Upper lobe of right lung (tissue), 1 donor: Measurements from ENCODE around the gene MLLT1. TPM values are rescaled to one million over a fixed set of nuclear protein-coding genes. Genes with fewer than 3 reads are reported as not detected.

Source experiments
- ATAC-seq: fragments of 200-7000 bp; cut with Tn5 transposase; one replicate; pipeline ENCODE4 v1.9.1; 2020; ENCODE audit warnings: mild to moderate bottlenecking, moderate library complexity
- DNase-seq: peaks from one replicate; pipeline ENCODE4 v3.0.0-alpha.2; 2020
- H3K27ac ChIP-seq: fragments of 200-600 bp; one replicate; pipeline ENCODE4 v1.8.0; 2022
- H3K27me3 ChIP-seq: fragments of 200-600 bp; one replicate; pipeline ENCODE4 v1.8.0; 2022; ENCODE audit warnings: mild to moderate bottlenecking
- H3K36me3 ChIP-seq: fragments of 200-600 bp; one replicate; pipeline ENCODE4 v1.8.0; 2022
- H3K4me1 ChIP-seq: fragments of 200-600 bp; one replicate; pipeline ENCODE4 v1.8.0; 2022
- H3K4me3 ChIP-seq: fragments of 200-600 bp; one replicate; pipeline ENCODE4 v1.8.0; 2022; ENCODE audit warnings: mild to moderate bottlenecking
- H3K9me3 ChIP-seq: fragments of 200-600 bp; one replicate; pipeline ENCODE4 v1.8.0; 2022
- intact Hi-C: fragments of 100-400 bp; cut with DNase I; formaldehyde crosslinking; loops from one replicate; pipeline ENCODE4 v1.11.0; 2022
- total RNA-seq: library from RNA; stranded (reverse); fragmentation: NEBNext Ultra II Directional; extraction: Animal tissue kit (Norgen Biotek cat#: 25700); gene quantifications from one replicate; pipeline ENCODE4 v1.2.1, GENCODE V29; 2021
- TF ChIP-seq, protein P1 (sequence below): fragments of 200-600 bp; IDR thresholded peaks from one replicate; pipeline ENCODE4 v1.8.0; 2022; ENCODE audit warnings: antibody characterized with exemption
- donor health status: DM: no; HTN: yes; CAD: no; lungs with severe emphysema.

Gene MLLT1
- total RNA-seq, 1 donor from 2014 or later = 73.4 TPM

DNA sequence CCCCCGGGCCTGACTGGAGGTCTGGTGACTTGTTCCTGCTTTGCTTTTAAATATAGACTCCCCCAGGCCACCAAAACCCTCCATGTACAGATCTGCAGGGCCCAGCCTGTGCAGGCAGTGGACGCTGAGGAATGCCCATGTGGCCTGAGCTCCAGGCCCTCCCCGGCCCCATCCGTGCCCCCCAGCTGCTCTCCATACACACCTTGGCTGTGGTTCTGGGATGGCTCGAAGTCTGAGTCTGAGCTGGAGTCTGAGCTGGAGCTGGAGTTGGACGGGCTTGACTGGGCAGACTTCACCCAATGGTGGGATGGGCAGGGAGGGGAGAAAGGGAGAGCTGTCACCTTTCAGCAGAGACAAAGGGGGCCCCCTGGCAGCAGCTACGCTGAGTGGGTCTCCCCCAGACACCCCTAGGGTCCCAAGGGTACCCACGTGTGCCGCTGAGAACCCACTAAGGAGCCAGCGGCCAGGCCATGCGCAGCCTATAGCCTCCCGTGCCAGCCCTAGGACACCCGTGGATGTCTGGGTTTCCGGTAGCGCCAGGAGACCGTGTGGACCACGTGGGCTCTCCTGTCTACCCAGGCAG is 61.9 kb downstream of the MLLT1 start:
- TF ChIP-seq, protein P1, sequence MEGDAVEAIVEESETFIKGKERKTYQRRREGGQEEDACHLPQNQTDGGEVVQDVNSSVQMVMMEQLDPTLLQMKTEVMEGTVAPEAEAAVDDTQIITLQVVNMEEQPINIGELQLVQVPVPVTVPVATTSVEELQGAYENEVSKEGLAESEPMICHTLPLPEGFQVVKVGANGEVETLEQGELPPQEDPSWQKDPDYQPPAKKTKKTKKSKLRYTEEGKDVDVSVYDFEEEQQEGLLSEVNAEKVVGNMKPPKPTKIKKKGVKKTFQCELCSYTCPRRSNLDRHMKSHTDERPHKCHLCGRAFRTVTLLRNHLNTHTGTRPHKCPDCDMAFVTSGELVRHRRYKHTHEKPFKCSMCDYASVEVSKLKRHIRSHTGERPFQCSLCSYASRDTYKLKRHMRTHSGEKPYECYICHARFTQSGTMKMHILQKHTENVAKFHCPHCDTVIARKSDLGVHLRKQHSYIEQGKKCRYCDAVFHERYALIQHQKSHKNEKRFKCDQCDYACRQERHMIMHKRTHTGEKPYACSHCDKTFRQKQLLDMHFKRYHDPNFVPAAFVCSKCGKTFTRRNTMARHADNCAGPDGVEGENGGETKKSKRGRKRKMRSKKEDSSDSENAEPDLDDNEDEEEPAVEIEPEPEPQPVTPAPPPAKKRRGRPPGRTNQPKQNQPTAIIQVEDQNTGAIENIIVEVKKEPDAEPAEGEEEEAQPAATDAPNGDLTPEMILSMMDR = no peak

DNA sequence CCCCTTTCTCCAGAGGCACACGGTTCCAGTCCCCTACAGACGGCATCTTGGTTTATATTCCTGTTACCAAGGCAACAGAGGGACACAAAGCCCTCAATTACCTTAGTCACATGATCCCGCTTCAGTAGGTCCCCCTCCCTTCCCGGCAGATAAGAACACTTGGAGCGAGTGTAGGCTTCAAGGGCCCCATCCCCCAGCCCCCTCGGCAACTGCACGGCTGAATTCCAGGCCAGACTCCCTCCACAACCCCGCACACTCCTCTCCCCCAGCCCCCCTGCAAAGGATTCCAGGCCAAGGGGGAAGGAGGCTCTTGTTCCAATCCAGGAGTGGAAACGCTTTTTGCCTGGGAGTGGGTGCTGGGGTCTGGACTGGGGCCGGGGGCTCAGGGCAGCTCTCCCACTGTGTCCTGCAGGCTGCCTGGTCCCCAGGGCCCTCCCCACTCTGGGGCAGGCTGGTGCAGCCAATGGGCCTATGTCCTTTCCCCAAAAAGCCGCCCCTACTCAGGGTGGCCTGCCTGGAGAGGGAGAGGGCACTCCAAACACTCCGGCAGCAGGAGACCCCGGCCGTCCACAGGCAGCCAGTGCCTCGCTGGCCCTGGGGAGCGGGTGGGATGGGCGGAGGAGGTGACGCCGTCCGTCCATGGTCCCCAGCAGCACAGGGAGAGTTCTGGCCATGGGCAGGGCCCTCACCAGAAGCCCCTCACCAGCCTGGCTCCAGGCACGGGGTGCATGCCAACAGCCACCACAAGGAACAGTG is 62.6 kb downstream of the MLLT1 start:
- H3K36me3 ChIP-seq = peaks cover 26% of the 10 kb centered on the region

More for the DNA sequence above, 61.9 kb downstream of the MLLT1 start:
- no peak overlapping the region for H3K27ac ChIP-seq
- no peak for ATAC-seq
- no peaks in the 10 kb centered on the region for H3K27me3 ChIP-seq
- H3K36me3 ChIP-seq = peaks cover 25% of the 10 kb centered on the region
- intact Hi-C loops = loop anchor here (5.0 kb wide), 1 partner anchor 79 kb away; no protein-coding TSS in a partner anchor
- no peak overlapping the region for H3K4me3 ChIP-seq
- peaks cover 41% of the 10 kb centered on the region for H3K4me1 ChIP-seq
- no peak for DNase-seq
- H3K9me3 ChIP-seq = no peaks in the 10 kb centered on the region

DNA sequence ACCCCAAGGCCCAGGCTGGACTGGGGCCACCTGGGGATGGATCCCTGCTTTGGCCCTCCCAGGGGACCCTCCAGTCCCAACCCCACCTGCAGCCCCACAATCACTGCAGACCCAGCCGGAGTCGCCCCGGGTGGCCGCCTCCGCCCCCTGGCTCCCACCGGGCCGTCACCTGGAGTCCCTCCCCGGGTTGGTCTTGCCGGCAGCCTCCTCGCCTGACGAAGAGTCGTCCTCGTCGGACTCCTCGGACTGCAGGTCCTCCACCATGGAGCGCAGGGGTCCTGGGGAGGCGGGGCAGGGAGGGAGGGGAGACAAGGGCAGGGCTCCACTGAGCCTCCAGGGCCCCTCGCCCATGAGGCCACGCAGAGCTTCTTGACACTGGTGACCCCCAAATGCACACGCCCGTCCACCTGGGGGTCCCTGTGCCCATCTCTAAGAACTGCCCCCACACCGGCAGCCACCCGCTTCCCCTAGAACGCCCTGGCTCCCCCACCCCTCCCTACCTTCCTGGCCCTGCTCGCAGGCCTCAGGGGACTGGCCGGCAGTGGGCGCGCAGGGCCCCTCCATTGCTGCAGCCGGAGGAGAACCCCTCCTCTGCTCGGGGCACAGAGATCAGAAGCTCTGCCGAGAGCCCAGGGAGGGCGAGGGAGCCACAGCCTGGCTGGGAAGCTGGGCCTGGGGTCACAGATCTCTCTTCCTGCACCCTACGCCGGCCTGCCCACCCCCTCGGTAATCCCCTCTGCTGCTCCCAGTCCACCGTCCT is 63.4 kb downstream of the MLLT1 start:
- DNase-seq (peak; percentile 60), ATAC-seq (no peak)
- peak overlapping the region; percentile 58 for H3K27ac ChIP-seq
- H3K36me3 ChIP-seq = peaks cover 26% of the 10 kb centered on the region
- peaks cover 41% of the 10 kb centered on the region for H3K4me1 ChIP-seq
- TF ChIP-seq, protein P1 = no peak
- H3K9me3 ChIP-seq = no peaks in the 10 kb centered on the region
- H3K4me3 ChIP-seq = no peak overlapping the region
- intact Hi-C loops = loop anchor here (5.0 kb wide), 1 partner anchor 81 kb away; no protein-coding TSS in a partner anchor
- H3K27me3 ChIP-seq = no peaks in the 10 kb centered on the region

More for the DNA sequence above, 62.6 kb downstream of the MLLT1 start:
- DNase-seq (no peak), ATAC-seq (peak; percentile 45)
- TF ChIP-seq, protein P1 = no peak
- Histone ChIP-seq H3K4me1 (peaks cover 41% of the 10 kb centered on the region), H3K27ac (peak overlapping the region; percentile 58), H3K27me3 (no peaks in the 10 kb centered on the region), H3K4me3 (no peak overlapping the region), H3K9me3 (no peaks in the 10 kb centered on the region)
- intact Hi-C loops = loop anchor here (5.0 kb wide), 1 partner anchor 80 kb away; no protein-coding TSS in a partner anchor

DNA sequence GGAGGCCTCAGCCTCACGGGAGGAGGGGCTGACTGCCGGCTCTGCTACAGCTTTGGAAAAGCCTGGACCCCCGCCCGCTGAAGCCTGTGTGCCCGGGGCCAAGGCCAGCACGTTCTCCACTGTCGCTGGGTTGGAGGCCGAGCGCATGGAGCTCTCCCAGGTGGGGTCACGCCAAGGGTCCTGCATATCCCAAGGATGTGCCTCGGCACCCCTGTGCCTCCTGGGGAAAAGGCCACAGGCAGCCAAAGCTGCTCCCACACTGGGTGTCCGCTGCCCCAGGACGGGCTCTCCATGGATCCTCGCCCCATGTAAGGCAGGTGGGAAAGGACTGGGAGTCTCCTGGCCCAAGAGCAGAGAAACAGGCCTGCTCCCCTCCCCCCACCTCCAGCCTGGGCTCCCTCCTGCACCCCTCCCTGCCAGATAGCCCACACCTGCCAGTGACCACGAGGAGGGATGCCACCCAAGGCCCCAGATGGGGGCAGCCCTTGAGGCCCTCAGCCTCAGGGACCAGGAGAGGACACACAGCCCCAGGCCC is 64.0 kb downstream of the MLLT1 start:
- intact Hi-C loops = loop anchor here (5.0 kb wide), 1 partner anchor 82 kb away; no protein-coding TSS in a partner anchor
- no peak overlapping the region for H3K4me3 ChIP-seq
- no peak for DNase-seq

More for the DNA sequence above, 64.0 kb downstream of the MLLT1 start:
- H3K4me1 ChIP-seq = peaks cover 36% of the 10 kb centered on the region
- no peaks in the 10 kb centered on the region for H3K9me3 ChIP-seq
- H3K27ac ChIP-seq = no peak overlapping the region
- TF ChIP-seq, protein P1 = no peak
- H3K27me3 ChIP-seq = no peaks in the 10 kb centered on the region
- no peak for ATAC-seq
- H3K36me3 ChIP-seq = peaks cover 28% of the 10 kb centered on the region
